A673 (cell line): ENCODE measurements around the gene TSPAN5.

Experiments
- CTCF ChIP-seq: fragments of 300-800, 200-600 bp; sonication (generic); conservative IDR thresholded peaks from 2 replicates; pipeline ENCODE4 v1.5.1; 2017; ENCODE audit warnings: low read depth, mild to moderate bottlenecking, antibody characterized with exemption, low read length, moderate library complexity, mixed read lengths
- EZH2 ChIP-seq: fragments of 200-600 bp; sonication (generic); IDR thresholded peaks from 2 replicates; pipeline ENCODE4 v1.6.1; 2017; ENCODE audit warnings: borderline replicate concordance, low read depth, mild to moderate bottlenecking, mixed read lengths, antibody characterized with exemption, low read length; ENCODE audit not compliant: poor library complexity, severe bottlenecking

DNA sequence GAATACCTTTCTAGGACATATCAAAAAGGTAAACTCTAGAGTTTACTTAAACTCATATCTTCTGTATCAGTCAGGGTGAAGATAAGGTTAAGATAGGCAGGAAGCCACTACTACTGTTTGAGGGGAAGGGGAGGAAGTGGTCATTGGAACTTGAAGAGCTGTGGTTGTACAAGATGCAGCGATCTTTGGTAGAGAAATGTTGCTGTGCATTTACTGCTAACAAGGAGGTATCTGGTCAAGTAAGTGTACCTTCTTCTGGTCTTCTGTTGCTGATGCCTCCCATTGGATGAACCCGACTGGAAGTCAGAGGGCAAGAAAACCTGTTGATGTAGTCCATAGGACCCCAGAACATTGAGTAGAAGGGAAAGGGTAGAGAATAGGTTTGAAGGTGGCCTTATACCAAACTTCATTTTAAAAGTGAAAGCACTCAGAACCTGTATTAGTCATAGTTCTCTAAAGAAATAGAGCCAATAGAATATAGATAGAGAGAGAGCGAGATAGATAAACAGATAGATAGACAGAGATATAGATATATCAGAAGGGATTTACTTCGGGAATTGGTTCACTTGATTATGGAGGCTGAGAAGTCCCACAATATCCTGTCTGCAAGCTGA, 47.9 kb upstream of the TSPAN5 start:
- no peak for TF ChIP-seq CTCF
- TF ChIP-seq EZH2: no peak
